Liver (tissue), 9 donors: ENCODE results near the gene CDC42SE2. TPM values are rescaled to one million over a fixed set of nuclear protein-coding genes. Genes with fewer than 3 reads are reported as not detected.

Experiments
- DNase-seq: peaks from one replicate; pipeline ENCODE4 v3.0.0-alpha.2; 2017; ENCODE audit warnings: low spot score
- H3K27ac ChIP-seq, 2 donors: one replicate each; pipeline ENCODE4 v1.7.0; 2013; ENCODE audit warnings: inconsistent platforms in 2 of 2, low read length in 2 of 2, control low read depth in 1 of 2, low read depth in 1 of 2, mild to moderate bottlenecking in 1 of 2
- H3K27me3 ChIP-seq, 4 donors: one replicate each; pipeline versions ENCODE4 v1.6.1 to v1.7.0; 2013; ENCODE audit warnings: low read length in 3 of 4, inconsistent platforms in 1 of 4, mild to moderate bottlenecking in 1 of 4, moderate library complexity in 1 of 4; ENCODE audit not compliant: control insufficient read depth in 4 of 4, insufficient read depth in 4 of 4
- H3K36me3 ChIP-seq, 4 donors: one replicate each; pipeline versions ENCODE4 v1.6.1 to v1.7.0; 2013; ENCODE audit warnings: low read length in 3 of 4, mild to moderate bottlenecking in 3 of 4, low read depth in 1 of 4, moderate library complexity in 1 of 4; ENCODE audit not compliant: control insufficient read depth in 4 of 4, insufficient read depth in 3 of 4
- H3K4me1 ChIP-seq, 4 donors: one replicate each; pipeline versions ENCODE4 v1.6.1 to v1.7.0; 2013; ENCODE audit warnings: low read length in 3 of 4, mild to moderate bottlenecking in 3 of 4, moderate library complexity in 1 of 4; ENCODE audit not compliant: control insufficient read depth in 4 of 4, insufficient read depth in 4 of 4
- H3K4me3 ChIP-seq, 3 donors: one replicate each; pipeline versions ENCODE4 v1.6.1 to v1.7.0; 2013; ENCODE audit warnings: low read length in 3 of 3, control low read depth in 1 of 3, low read depth in 1 of 3, mild to moderate bottlenecking in 1 of 3
- H3K9ac ChIP-seq, 2 donors: one replicate each; pipeline ENCODE4 v1.7.0; 2013; ENCODE audit warnings: low read length in 2 of 2, mild to moderate bottlenecking in 2 of 2, moderate library complexity in 2 of 2, control low read depth in 1 of 2, low read depth in 1 of 2
- H3K9me3 ChIP-seq, 4 donors: one replicate each; pipeline versions ENCODE4 v1.6.1 to v1.7.0; 2013; ENCODE audit warnings: low read length in 3 of 4; ENCODE audit not compliant: control insufficient read depth in 4 of 4
- EGR1 ChIP-seq, 2 donors: IDR thresholded peaks; 2 replicates each; pipeline ENCODE4 v1.6.1; 2016 to 2018; ENCODE audit warnings: antibody characterized with exemption in 2 of 2, low read depth in 2 of 2
- FOXA1 ChIP-seq: IDR thresholded peaks from 2 replicates; pipeline ENCODE4 v1.6.1; 2016; ENCODE audit warnings: antibody characterized with exemption
- FOXA2 ChIP-seq: IDR thresholded peaks from 2 replicates; pipeline ENCODE4 v1.6.1; 2016; ENCODE audit warnings: antibody characterized with exemption
- GABPA ChIP-seq, 2 donors: IDR thresholded peaks in 1 of 2; conservative IDR thresholded peaks in 1 of 2; 2 replicates each; pipeline ENCODE4 v1.6.1; 2016; ENCODE audit warnings: antibody characterized with exemption in 2 of 2, mild to moderate bottlenecking in 1 of 2, moderate library complexity in 1 of 2
- HNF4A ChIP-seq, 2 donors: conservative IDR thresholded peaks; 2 replicates each; pipeline ENCODE4 v1.6.1; 2016; ENCODE audit warnings: antibody characterized with exemption in 2 of 2, mild to moderate bottlenecking in 2 of 2
- HNF4G ChIP-seq: IDR thresholded peaks from 2 replicates; pipeline ENCODE4 v1.6.1; 2016; ENCODE audit warnings: antibody characterized with exemption
- JUND ChIP-seq, 2 donors: IDR thresholded peaks; 2 replicates each; pipeline ENCODE4 v1.6.1; 2016; ENCODE audit warnings: antibody characterized with exemption in 2 of 2
- NR2F2 ChIP-seq: IDR thresholded peaks from 2 replicates; pipeline ENCODE4 v1.6.1; 2016; ENCODE audit warnings: antibody characterized with exemption
- RAD21 ChIP-seq, 2 donors: IDR thresholded peaks; 2 replicates each; pipeline ENCODE4 v1.6.1; 2016; ENCODE audit warnings: antibody characterized with exemption in 2 of 2, mild to moderate bottlenecking in 2 of 2
- RXRA ChIP-seq, 2 donors: IDR thresholded peaks; 2 replicates each; pipeline ENCODE4 v1.6.1; 2017 to 2018; ENCODE audit warnings: antibody characterized with exemption in 2 of 2, mild to moderate bottlenecking in 1 of 2
- SP1 ChIP-seq: IDR thresholded peaks from 2 replicates; pipeline ENCODE4 v1.6.1; 2018; ENCODE audit warnings: antibody characterized with exemption, mild to moderate bottlenecking
- TAF1 ChIP-seq: conservative IDR thresholded peaks from 2 replicates; pipeline ENCODE4 v1.6.1; 2016; ENCODE audit warnings: antibody characterized with exemption, mild to moderate bottlenecking
- YY1 ChIP-seq: IDR thresholded peaks from 2 replicates; pipeline ENCODE4 v1.6.1; 2016; ENCODE audit warnings: antibody characterized with exemption, mild to moderate bottlenecking
- WGBS: extraction: QIAGEN DNeasy Blood & Tissue Kit; methylation state at CpG from one replicate; pipeline ENCODE4 v1.1.7; 2013; 5-methylcytosine and 5-hydroxymethylcytosine counted together
- polyA plus RNA-seq, 2 donors: library from polyadenylated mRNA; stranded (reverse) in 1 of 2; unstranded in 1 of 2; fragments of 200-250 nt in 1 of 2; fragments of >200 nt in 1 of 2; fragmentation: Nextera tagmentation in 1 of 2; extraction: Ambion mirVana in 1 of 2; gene quantifications; one replicate each; pipeline versions ENCODE4 v1.2.1 to v1.2.3, GENCODE V29; 2013 to 2015
- total RNA-seq, 2 donors: library from RNA; depleted of rRNA; stranded (reverse); fragments of >200 nt; gene quantifications; one replicate each; pipeline ENCODE4 v1.2.3, GENCODE V29; 2014
- TF ChIP-seq, protein P1 (sequence below): IDR thresholded peaks from 2 replicates; pipeline ENCODE4 v1.6.1; 2016; ENCODE audit warnings: antibody characterized with exemption
- TF ChIP-seq, protein P2 (sequence below): IDR thresholded peaks from 2 replicates; pipeline ENCODE4 v1.6.1; 2016; ENCODE audit warnings: antibody characterized with exemption, mild to moderate bottlenecking
- TF ChIP-seq, protein P3 (sequence below): IDR thresholded peaks from 2 replicates; pipeline ENCODE4 v1.6.1; 2016; ENCODE audit warnings: antibody characterized with exemption
- TF ChIP-seq, protein P4 (sequence below): IDR thresholded peaks from 2 replicates; pipeline ENCODE4 v1.6.1; 2016; ENCODE audit warnings: antibody characterized with exemption
- donor health status: healthy.
- donor health status: healthy.
- donor health status: healthy.
- donor health status: healthy.
- donor health status: healthy.

The CDC42SE2 gene
- total and polyA plus RNA-seq, 4 donors: 7.8 to 31.7 (median 17.0) TPM

DNA sequence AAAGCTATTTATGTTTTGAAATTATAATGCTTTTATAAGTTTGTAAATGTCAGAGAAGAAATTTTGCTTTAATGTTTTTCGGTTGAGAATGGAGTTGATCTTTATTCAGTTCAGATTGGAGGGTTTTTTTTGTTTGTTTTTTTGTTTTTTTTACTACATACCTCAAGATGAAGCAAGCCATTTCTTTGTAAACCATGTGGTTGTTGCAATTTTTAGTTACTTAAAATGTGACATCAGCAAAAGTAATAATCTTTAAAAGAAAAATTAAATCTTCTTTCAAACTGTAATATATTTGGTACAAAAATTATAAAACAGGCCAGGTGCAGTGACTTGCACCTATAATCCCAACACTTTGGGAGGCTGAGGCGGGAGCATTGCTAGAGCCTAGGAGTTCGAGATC lies 102.6 kb downstream of the CDC42SE2 start:
- 97% methylated on average over 3 of the region's 3 CpGs for WGBS
- TF ChIP-seq FOXA1 (no peak), RXRA (IDR thresholded peaks at IDR 0.05) (no peak), GABPA (IDR thresholded peaks at IDR 0.05 in 1 of 2, conservative IDR thresholded peaks at IDR 0.05 in 1 of 2) (no peak), HNF4A (conservative IDR thresholded peaks at IDR 0.05) (no peak), YY1 (no peak), RAD21 (IDR thresholded peaks at IDR 0.05) (no peak), TAF1 (no peak), SP1 (no peak), NR2F2 (no peak), JUND (IDR thresholded peaks at IDR 0.05) (no peak), EGR1 (IDR thresholded peaks at IDR 0.05; ENCODE audit: low read depth in 2 of 2) (no peak), HNF4G (no peak), FOXA2 (no peak)
- TF ChIP-seq, protein P1, sequence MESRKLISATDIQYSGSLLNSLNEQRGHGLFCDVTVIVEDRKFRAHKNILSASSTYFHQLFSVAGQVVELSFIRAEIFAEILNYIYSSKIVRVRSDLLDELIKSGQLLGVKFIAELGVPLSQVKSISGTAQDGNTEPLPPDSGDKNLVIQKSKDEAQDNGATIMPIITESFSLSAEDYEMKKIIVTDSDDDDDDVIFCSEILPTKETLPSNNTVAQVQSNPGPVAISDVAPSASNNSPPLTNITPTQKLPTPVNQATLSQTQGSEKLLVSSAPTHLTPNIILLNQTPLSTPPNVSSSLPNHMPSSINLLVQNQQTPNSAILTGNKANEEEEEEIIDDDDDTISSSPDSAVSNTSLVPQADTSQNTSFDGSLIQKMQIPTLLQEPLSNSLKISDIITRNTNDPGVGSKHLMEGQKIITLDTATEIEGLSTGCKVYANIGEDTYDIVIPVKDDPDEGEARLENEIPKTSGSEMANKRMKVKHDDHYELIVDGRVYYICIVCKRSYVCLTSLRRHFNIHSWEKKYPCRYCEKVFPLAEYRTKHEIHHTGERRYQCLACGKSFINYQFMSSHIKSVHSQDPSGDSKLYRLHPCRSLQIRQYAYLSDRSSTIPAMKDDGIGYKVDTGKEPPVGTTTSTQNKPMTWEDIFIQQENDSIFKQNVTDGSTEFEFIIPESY: no peak
- TF ChIP-seq, protein P2, sequence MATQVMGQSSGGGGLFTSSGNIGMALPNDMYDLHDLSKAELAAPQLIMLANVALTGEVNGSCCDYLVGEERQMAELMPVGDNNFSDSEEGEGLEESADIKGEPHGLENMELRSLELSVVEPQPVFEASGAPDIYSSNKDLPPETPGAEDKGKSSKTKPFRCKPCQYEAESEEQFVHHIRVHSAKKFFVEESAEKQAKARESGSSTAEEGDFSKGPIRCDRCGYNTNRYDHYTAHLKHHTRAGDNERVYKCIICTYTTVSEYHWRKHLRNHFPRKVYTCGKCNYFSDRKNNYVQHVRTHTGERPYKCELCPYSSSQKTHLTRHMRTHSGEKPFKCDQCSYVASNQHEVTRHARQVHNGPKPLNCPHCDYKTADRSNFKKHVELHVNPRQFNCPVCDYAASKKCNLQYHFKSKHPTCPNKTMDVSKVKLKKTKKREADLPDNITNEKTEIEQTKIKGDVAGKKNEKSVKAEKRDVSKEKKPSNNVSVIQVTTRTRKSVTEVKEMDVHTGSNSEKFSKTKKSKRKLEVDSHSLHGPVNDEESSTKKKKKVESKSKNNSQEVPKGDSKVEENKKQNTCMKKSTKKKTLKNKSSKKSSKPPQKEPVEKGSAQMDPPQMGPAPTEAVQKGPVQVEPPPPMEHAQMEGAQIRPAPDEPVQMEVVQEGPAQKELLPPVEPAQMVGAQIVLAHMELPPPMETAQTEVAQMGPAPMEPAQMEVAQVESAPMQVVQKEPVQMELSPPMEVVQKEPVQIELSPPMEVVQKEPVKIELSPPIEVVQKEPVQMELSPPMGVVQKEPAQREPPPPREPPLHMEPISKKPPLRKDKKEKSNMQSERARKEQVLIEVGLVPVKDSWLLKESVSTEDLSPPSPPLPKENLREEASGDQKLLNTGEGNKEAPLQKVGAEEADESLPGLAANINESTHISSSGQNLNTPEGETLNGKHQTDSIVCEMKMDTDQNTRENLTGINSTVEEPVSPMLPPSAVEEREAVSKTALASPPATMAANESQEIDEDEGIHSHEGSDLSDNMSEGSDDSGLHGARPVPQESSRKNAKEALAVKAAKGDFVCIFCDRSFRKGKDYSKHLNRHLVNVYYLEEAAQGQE: no peak
- TF ChIP-seq, protein P3, sequence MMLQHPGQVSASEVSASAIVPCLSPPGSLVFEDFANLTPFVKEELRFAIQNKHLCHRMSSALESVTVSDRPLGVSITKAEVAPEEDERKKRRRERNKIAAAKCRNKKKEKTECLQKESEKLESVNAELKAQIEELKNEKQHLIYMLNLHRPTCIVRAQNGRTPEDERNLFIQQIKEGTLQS: no peak
- TF ChIP-seq, protein P4, sequence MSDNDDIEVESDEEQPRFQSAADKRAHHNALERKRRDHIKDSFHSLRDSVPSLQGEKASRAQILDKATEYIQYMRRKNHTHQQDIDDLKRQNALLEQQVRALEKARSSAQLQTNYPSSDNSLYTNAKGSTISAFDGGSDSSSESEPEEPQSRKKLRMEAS: no peak
- no peak overlapping the region for H3K27ac ChIP-seq

DNA sequence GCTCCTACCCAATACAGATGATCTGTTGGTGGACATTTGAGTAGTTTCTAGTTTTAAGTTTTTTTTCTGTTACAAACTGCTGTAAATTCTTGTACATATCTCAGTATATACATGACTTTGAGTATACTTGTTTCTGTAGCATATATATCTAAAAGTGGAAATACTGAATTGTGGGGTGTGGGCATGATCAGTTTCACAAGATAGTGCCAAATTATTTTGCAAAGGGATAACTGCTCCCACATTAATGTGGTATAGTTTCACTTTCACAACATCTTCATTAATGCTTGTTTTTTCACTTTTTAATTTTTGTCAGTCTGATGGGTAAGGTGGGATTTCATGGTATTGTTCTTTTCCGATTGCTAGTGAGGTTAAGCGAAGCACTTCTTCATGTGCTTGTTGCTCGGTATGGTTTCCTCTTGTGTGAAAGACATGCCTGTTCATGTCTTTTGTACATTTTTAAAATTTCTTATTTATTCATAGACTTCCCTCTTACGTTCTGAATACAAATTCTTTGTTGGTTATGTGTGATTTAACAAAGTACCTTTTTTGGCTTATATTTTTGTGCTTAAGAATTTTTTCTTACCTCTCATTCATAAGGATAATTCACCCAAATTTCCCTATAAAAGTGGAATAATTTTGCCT lies 103.5 kb downstream of the CDC42SE2 start:
- Histone ChIP-seq H3K9ac (no peak overlapping the region), H3K4me1 (no peaks in the 10 kb centered on the region)

More for the DNA sequence above, 102.6 kb downstream of the CDC42SE2 start:
- DNase-seq: no peak
- Histone ChIP-seq H3K4me3 (no peak overlapping the region), H3K27me3 (no peaks in the 10 kb centered on the region), H3K9ac (no peak overlapping the region), H3K36me3 (peaks cover 0 to 2% (median 0%) of the 10 kb centered on the region in 4 donors), H3K4me1 (no peaks in the 10 kb centered on the region), H3K9me3 (no peaks in the 10 kb centered on the region)

More for the DNA sequence above, 103.5 kb downstream of the CDC42SE2 start:
- TF ChIP-seq GABPA (IDR thresholded peaks at IDR 0.05 in 1 of 2, conservative IDR thresholded peaks at IDR 0.05 in 1 of 2) (no peak), FOXA2 (no peak), YY1 (no peak), RAD21 (IDR thresholded peaks at IDR 0.05) (no peak), JUND (IDR thresholded peaks at IDR 0.05) (no peak), SP1 (no peak), RXRA (IDR thresholded peaks at IDR 0.05) (no peak), HNF4G (no peak)
- TF ChIP-seq, protein P4: no peak
- TF ChIP-seq, protein P1: no peak
- TF ChIP-seq, protein P2: no peak
- no peaks in the 10 kb centered on the region for H3K36me3 ChIP-seq
- no peaks in the 10 kb centered on the region for H3K9me3 ChIP-seq
- H3K27ac ChIP-seq: no peak overlapping the region
- DNase-seq: no peak
- H3K4me3 ChIP-seq: no peak overlapping the region
- 97% methylated on average over 4 of the region's 4 CpGs for WGBS
- no peaks in the 10 kb centered on the region for H3K27me3 ChIP-seq
